ENCODE measurements around the gene RASA2.

GRCh38 chr3:141498598-141499223, 11.9 kb downstream of the RASA2 start:
- TF ChIP-seq CTCF (IDR thresholded peaks at IDR 0.05) = no peak
- TF ChIP-seq POLR2AphosphoS5 (IDR thresholded peaks at IDR 0.05) = no peak

All from breast epithelium (tissue), 3 donors.